Measurements from ENCODE around the gene OVAAL.
"Not testable (repeated sequence)": the region's sequence is repeated elsewhere in the genome, so short reads cannot be mapped to it uniquely, and the experiment has no call there.

The OVAAL gene

GRCh38 chr1:180545991-180546390, 12.8 kb upstream of the OVAAL start:
- in situ Hi-C loops (cut with MboI; ENCODE audit: low sequenced_read_pairs, unreplicated experiment), result no loop called here
- no peak for DNase-seq (ENCODE audit: low spot score)
- TF ChIP-seq CTCF (IDR thresholded peaks at IDR 0.05; ENCODE audit: borderline replicate concordance, control extremely low read depth, extremely low read depth, insufficient read depth, missing control alignments), result no peak

DNA sequence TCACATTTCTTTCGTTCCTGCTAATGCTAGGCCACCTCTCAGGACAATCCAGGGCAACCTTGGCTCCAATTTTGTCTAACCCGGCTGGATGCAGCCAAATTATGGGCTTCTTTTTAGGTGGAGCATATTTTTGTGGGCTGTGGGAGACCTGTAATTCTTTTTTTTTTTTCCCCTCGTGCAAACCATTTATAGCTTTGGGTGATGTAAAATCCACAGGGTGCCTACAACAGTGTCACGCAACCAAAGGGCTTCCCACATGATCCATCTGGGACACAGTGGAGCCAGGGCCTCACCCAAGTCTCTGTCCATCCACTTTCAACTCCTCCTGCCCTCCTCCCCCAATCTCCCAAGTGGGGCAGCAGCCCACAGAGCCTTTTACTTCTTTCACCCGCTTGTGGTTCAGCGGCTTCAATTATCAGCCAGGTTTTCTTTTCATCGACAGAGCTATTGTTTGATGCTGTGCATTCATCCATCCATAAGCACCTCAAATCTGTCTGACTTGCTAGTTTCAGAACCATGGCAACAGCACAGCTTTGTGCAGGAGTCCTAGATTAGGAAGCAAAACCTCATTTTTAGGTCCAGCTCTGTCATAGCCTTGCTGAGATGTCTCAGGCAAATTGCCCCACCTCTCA, 10.0 kb upstream of the OVAAL start:
- in situ Hi-C loops (cut with MboI; ENCODE audit: low sequenced_read_pairs, unreplicated experiment), result no loop called here
- no peak for TF ChIP-seq CTCF (IDR thresholded peaks at IDR 0.05; ENCODE audit: borderline replicate concordance, control extremely low read depth, extremely low read depth, insufficient read depth, missing control alignments)
- no peak for DNase-seq (ENCODE audit: low spot score)

GRCh38 chr1:180549770-180550169, 9.0 kb upstream of the OVAAL start:
- DNase-seq (ENCODE audit: low spot score); in situ Hi-C loops (cut with MboI; ENCODE audit: low sequenced_read_pairs, unreplicated experiment): not testable (repeated sequence)

DNA sequence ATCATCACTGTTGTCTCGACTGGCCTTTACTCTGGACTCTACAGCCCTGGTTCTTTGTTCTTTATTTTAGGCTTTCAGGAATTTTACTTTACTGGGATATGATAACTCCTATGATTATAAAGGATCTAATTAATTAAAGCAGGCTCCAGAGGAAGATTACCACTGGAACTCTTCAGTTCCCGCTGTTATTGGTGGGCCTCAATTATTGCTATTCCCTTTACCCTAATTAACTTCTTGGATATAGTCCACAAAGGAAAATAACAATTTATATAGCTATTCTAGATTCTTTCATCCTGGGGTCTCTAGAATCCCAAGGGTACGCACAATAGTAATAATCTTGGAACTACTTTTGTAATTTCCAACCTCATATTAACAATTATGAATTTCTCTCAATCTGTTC, 8.5 kb upstream of the OVAAL start:
- in situ Hi-C loops (cut with MboI; ENCODE audit: low sequenced_read_pairs, unreplicated experiment), result no loop called here
- TF ChIP-seq CTCF (IDR thresholded peaks at IDR 0.05; ENCODE audit: borderline replicate concordance, control extremely low read depth, extremely low read depth, insufficient read depth, missing control alignments), result no peak
- no peak for DNase-seq (ENCODE audit: low spot score)

DNA sequence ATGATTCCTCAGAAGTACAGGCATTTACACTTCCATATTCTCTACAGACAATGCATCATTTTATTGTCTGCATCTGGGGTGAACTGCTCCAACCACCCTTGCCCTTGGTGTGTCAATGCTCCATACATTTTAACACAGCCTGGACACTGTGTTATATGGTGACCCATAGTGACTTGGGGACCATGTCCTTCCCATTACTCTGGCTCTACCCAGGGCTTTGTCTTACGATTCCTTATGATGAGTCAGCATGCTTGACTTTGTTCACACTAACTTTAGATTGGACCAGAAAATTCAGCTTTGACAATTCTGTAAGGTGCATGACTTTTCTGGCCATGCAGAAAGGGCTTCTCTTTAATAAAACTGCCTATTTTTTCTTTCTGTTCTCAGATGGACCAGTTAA, 6.8 kb upstream of the OVAAL start:
- no peak for DNase-seq (ENCODE audit: low spot score)
- in situ Hi-C loops (cut with MboI; ENCODE audit: low sequenced_read_pairs, unreplicated experiment), result no loop called here
- no peak for TF ChIP-seq CTCF (IDR thresholded peaks at IDR 0.05; ENCODE audit: borderline replicate concordance, control extremely low read depth, extremely low read depth, insufficient read depth, missing control alignments)

DNA sequence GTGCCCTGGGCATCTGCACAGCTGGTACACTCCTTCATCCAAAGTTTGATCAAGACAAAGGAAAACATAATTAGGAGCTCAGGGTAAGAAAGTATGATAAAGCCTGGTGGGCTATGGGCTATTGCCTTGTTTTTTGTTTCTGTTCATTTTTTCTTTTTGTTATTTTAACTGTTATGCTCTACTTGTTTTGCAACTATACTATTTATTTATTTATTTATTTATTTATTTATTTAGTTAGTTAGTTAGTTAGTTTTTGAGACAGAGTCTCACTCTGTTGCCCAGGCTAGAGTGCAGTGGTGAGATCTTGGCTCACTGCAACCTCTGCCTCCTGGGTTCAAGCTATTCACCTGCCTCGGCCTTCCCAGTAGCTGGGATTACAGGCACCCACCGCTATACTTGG, 5.7 kb upstream of the OVAAL start:
- DNase-seq (ENCODE audit: low spot score); in situ Hi-C loops (cut with MboI; ENCODE audit: low sequenced_read_pairs, unreplicated experiment): not testable (repeated sequence)

- DNase-seq (ENCODE audit: low spot score), result no peak
- in situ Hi-C loops (cut with MboI; ENCODE audit: low sequenced_read_pairs, unreplicated experiment), result no loop called here
Measured at GRCh38 chr1:180555411-180555810, 3.4 kb upstream of the OVAAL start.

More at GRCh38 chr1:180555411-180555810, 3.4 kb upstream of the OVAAL start:
- no peak for TF ChIP-seq CTCF (IDR thresholded peaks at IDR 0.05; ENCODE audit: borderline replicate concordance, control extremely low read depth, extremely low read depth, insufficient read depth, missing control alignments)

All from GM13976 (cell line).